Left ventricle myocardium inferior (tissue), 1 donor: Measurements from ENCODE around the gene SPX. TPM values are rescaled to one million over a fixed set of nuclear protein-coding genes. Genes with fewer than 3 reads are reported as not detected.

ENCODE experiments used
- DNase-seq: peaks from one replicate; pipeline ENCODE4 v3.0.0-alpha.2; 2020
- H3K27ac ChIP-seq: fragments of 200-600 bp; replicated peaks from 2 replicates; pipeline ENCODE4 v1.8.0; 2021
- H3K27me3 ChIP-seq: fragments of 200-600 bp; 2 replicates; pipeline ENCODE4 v1.8.0; 2021; ENCODE audit warnings: low read depth
- H3K36me3 ChIP-seq: fragments of 200-600 bp; 2 replicates; pipeline ENCODE4 v1.8.0; 2021
- H3K4me1 ChIP-seq: fragments of 200-600 bp; 2 replicates; pipeline ENCODE4 v1.8.0; 2021
- H3K4me3 ChIP-seq: fragments of 200-600 bp; 2 replicates; pipeline ENCODE4 v1.8.0; 2021; ENCODE audit warnings: mild to moderate bottlenecking, moderate library complexity
- H3K9me3 ChIP-seq: fragments of 200-600 bp; replicated peaks from 2 replicates; pipeline ENCODE4 v1.8.0; 2021
- intact Hi-C: fragments of 100-400 bp; cut with micrococcal nuclease; formaldehyde crosslinking; loops from one replicate; pipeline ENCODE4 v1.11.0; 2022
- total RNA-seq: library from RNA; stranded (reverse); fragmentation: NEBNext Ultra II Directional; extraction: Animal tissue kit (Norgen Biotek cat#: 25700); gene quantifications from one replicate; pipeline ENCODE4 v1.2.1, GENCODE V29; 2021
- TF ChIP-seq, protein P1 (sequence below): fragments of 200-600 bp; IDR thresholded peaks from 2 replicates; pipeline ENCODE4 v1.8.0; 2021; ENCODE audit warnings: antibody characterized with exemption, mild to moderate bottlenecking, borderline replicate concordance
- donor health status: DM: no; HTN: yes; CAD: no; lungs with severe emphysema.

Gene SPX
- total RNA-seq, 1 donor from 2014 or later = 16.5 TPM

- H3K27ac ChIP-seq = no peak overlapping the region
- no peak overlapping the region for H3K4me3 ChIP-seq
- H3K27me3 ChIP-seq = no peaks in the 10 kb centered on the region
- no peak for DNase-seq
- H3K4me1 ChIP-seq = peaks cover 46% of the 10 kb centered on the region
- H3K36me3 ChIP-seq = peaks cover 24% of the 10 kb centered on the region
- H3K9me3 ChIP-seq = no peaks in the 10 kb centered on the region
- intact Hi-C loops = loop anchor here (10.0 kb wide), 1 partner anchor 169 kb away; no protein-coding TSS in a partner anchor
- TF ChIP-seq, protein P1, sequence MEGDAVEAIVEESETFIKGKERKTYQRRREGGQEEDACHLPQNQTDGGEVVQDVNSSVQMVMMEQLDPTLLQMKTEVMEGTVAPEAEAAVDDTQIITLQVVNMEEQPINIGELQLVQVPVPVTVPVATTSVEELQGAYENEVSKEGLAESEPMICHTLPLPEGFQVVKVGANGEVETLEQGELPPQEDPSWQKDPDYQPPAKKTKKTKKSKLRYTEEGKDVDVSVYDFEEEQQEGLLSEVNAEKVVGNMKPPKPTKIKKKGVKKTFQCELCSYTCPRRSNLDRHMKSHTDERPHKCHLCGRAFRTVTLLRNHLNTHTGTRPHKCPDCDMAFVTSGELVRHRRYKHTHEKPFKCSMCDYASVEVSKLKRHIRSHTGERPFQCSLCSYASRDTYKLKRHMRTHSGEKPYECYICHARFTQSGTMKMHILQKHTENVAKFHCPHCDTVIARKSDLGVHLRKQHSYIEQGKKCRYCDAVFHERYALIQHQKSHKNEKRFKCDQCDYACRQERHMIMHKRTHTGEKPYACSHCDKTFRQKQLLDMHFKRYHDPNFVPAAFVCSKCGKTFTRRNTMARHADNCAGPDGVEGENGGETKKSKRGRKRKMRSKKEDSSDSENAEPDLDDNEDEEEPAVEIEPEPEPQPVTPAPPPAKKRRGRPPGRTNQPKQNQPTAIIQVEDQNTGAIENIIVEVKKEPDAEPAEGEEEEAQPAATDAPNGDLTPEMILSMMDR = no peak
Observed at GRCh38 chr12:21505888-21506287, 20.2 kb upstream of the SPX start.

DNA sequence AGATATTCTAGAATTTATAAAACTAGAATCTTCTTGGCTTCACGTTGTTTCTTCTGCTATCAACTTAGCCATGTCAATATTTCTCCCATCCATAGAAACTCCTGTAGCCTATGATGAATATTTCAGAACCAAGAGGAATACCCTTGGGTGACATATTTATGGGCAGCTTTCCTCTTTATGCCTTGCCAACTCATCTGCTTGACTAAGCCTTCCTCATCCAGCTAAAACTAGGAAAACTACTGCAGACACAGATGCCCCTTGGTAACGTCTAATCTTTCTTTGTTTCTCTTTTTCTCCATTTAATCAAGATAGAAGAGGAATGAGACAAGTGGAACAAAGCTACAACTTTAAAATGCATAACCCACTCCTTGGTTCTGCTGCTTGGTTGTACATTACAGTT is 18.2 kb upstream of the SPX start:
- Histone ChIP-seq H3K27ac (no peak overlapping the region), H3K9me3 (no peaks in the 10 kb centered on the region), H3K4me3 (no peak overlapping the region), H3K4me1 (peaks cover 29% of the 10 kb centered on the region), H3K27me3 (no peaks in the 10 kb centered on the region), H3K36me3 (peaks cover 35% of the 10 kb centered on the region)
- intact Hi-C loops = loop anchor here (10.0 kb wide), 1 partner anchor 167 kb away; no protein-coding TSS in a partner anchor
- DNase-seq = no peak
- TF ChIP-seq, protein P1 = no peak

- Histone ChIP-seq H3K4me1 (peaks cover 11% of the 10 kb centered on the region), H3K4me3 (no peak overlapping the region), H3K27me3 (no peaks in the 10 kb centered on the region), H3K27ac (no peak overlapping the region), H3K36me3 (peaks cover 53% of the 10 kb centered on the region), H3K9me3 (no peaks in the 10 kb centered on the region)
- no peak for DNase-seq
- intact Hi-C loops = loop anchor here (10.0 kb wide), 1 partner anchor 165 kb away; no protein-coding TSS in a partner anchor
- TF ChIP-seq, protein P1 = no peak
Observed at GRCh38 chr12:21509768-21510167, 16.3 kb upstream of the SPX start.

GRCh38 chr12:21516281-21516680 is 9.8 kb upstream of the SPX start:
- Histone ChIP-seq H3K27me3 (no peaks in the 10 kb centered on the region), H3K4me1 (no peaks in the 10 kb centered on the region), H3K27ac (no peak overlapping the region), H3K9me3 (no peaks in the 10 kb centered on the region), H3K36me3 (peaks cover 47% of the 10 kb centered on the region), H3K4me3 (no peak overlapping the region)
- no peak for DNase-seq
- intact Hi-C loops = no loop called here
- TF ChIP-seq, protein P1 = no peak

- Histone ChIP-seq H3K4me1 (no peaks in the 10 kb centered on the region), H3K36me3 (peaks cover 34% of the 10 kb centered on the region), H3K27ac (no peak overlapping the region), H3K4me3 (no peak overlapping the region), H3K9me3 (no peaks in the 10 kb centered on the region), H3K27me3 (no peaks in the 10 kb centered on the region)
- intact Hi-C loops = no loop called here
- TF ChIP-seq, protein P1 = no peak
- DNase-seq = no peak
Observed at GRCh38 chr12:21518451-21518850, 7.6 kb upstream of the SPX start.
